ENCODE measurements around the gene RIC8B.
A peak's percentile ranks its signal among the peaks of the same experiment; 100 is the strongest.
"Not testable (repeated sequence)": the region's sequence is repeated elsewhere in the genome, so short reads cannot be mapped to it uniquely, and the experiment has no call there.

The RIC8B gene, protein sequence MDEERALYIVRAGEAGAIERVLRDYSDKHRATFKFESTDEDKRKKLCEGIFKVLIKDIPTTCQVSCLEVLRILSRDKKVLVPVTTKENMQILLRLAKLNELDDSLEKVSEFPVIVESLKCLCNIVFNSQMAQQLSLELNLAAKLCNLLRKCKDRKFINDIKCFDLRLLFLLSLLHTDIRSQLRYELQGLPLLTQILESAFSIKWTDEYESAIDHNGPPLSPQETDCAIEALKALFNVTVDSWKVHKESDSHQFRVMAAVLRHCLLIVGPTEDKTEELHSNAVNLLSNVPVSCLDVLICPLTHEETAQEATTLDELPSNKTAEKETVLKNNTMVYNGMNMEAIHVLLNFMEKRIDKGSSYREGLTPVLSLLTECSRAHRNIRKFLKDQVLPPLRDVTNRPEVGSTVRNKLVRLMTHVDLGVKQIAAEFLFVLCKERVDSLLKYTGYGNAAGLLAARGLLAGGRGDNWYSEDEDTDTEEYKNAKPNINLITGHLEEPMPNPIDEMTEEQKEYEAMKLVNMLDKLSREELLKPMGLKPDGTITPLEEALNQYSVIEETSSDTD

DNA sequence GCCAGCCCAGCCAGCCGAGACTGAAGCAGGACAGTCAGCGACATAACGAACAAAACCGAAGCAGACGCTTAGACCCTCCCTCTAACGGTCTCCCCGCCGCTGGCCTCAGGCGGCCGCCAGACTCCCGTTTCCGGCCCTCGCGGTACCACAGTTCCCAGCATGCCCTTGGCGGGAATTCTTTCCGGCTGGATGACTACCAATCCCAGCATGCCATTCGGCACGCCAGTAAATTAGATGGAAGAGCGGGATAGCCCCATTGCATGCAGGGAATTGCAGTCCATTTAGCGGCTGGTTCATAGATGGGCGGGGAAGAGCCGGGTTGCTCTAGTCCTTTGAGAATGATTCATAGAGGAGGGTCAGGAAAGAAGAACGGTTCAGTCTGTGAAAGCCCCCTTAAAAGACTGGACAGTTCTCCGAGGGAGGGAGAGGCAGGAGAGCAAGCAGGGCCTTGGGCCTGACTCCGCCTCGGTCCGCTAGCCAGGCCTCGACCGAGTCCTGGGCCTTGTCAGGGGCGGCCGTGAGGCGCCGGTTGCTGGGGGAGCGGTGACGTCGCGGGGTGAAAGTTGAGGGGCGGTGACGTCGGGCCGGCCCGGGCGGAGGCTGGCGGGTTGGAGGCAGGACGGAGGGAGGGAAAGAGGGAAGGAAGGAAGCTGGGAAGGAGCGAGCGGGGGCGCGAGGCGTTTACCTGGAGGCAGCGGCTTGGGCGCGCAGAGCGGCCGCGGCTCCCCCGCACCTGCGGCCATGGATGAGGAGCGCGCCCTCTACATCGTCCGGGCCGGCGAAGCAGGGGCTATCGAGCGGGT lies at the start of gene RIC8B:
TSS of gene RIC8B (plus strand) at position 678 of the 803 bp plus-strand sequence. CDS start at position 742, 64 bp downstream.
- DNase-seq (ENCODE audit: low read depth) = peak; percentile 61

DNA sequence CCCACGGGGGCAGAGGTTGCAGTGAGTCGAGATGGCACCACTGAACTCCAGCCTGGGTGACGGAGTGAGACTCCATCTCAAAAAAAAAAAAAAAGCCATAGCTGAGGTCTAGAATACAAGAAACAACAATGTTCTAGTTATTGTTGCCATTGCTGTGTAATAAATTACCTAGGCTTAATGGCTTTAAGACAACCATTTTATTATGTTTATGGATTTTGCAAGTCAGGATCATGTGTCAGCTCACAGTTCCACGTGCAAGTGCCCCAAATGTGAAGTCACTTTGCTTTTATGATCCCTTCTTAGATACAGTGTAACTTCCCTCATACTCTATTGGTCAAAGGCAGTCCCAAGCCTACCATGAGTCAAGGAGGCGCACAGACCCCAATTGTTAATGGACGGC lies 49.5 kb upstream of the RIC8B start:
- no peak for DNase-seq (ENCODE audit: low read depth)

DNA sequence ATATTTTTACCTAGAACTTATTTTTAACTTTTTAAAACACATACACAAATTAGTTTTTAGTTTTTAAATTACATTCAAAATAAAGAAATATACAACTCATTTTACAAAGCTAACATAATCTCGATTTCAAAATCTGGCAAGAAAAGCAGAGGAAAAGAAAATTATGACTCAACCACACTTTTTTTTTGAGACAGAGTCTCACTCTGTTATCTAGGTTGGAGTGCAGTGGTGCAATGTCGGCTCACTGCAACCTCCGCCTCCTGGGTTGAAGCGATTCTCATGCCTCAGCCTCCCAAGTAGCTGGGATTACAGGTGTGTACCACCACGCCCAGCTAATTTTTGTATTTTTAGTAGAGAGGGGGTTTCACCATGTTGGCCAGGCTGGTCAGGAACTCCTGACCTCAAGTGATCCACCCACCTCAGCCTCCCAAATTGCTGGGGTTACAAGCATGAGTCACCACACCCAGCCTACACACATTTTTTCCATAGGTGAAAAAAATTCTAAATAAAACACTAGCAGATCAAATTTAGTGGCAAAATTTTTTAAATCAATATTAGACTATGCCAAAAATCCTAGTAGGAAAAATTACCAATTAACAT lies 47.8 kb upstream of the RIC8B start:
- not testable (repeated sequence) for DNase-seq (ENCODE audit: low read depth)

DNA sequence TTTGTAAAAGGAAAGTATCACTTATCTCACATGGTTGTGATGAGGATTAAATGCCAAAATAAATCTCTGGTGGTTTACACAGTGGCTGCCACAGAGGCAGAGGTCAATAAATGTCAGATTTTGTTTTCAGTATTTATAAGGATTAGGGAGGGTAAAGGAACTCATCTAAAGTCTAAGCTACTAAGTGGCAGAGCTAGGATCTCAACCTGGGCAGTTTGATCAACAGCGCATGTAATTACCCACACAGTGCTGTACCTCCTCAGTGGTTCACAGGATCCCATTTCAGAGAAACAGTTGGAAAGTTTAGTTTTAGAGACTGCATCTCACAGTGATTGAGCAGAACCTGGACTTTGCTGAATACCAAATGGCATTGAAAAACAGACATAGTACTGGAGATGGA lies 44.9 kb upstream of the RIC8B start:
- DNase-seq (ENCODE audit: low read depth) = no peak

DNA sequence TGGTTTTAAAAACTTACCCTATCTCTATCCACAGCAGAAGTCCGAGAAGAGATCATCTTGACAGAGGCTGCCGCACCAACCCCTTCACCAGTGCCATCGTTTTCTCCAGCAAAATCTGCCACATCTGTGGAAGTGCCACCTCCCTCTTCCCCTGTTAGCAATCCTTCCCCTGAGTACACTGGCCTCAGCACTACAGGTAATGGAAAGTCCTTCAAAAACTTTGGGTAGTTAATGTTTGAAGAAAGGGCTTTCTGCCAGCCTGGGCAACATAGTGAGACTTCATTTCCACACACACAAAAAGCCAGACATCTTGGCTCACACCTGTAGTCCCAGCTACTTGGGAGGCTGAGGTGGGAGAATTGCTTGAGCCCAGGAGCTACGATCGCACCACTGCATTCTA lies 41.6 kb upstream of the RIC8B start:
- no peak for DNase-seq (ENCODE audit: low read depth)

DNA sequence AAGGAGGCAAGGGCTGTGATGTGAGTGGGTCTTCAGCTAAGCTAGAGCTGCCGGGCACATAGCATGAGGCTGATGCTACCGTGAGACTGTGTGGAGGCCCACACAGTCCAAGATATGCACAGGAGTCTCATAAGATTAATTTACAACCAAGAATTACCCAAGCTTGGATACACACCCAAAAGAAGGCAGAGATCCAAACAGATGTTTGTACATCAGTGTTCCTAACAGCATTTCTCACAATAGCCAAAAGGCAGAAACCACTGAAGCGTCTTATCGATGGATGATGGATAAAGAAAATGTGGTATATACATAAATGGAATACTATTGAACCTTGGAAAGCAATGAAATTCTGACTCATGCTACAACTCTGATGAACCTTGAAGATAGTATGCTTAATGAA lies 40.8 kb upstream of the RIC8B start:
- no peak for DNase-seq (ENCODE audit: low read depth)

DNA sequence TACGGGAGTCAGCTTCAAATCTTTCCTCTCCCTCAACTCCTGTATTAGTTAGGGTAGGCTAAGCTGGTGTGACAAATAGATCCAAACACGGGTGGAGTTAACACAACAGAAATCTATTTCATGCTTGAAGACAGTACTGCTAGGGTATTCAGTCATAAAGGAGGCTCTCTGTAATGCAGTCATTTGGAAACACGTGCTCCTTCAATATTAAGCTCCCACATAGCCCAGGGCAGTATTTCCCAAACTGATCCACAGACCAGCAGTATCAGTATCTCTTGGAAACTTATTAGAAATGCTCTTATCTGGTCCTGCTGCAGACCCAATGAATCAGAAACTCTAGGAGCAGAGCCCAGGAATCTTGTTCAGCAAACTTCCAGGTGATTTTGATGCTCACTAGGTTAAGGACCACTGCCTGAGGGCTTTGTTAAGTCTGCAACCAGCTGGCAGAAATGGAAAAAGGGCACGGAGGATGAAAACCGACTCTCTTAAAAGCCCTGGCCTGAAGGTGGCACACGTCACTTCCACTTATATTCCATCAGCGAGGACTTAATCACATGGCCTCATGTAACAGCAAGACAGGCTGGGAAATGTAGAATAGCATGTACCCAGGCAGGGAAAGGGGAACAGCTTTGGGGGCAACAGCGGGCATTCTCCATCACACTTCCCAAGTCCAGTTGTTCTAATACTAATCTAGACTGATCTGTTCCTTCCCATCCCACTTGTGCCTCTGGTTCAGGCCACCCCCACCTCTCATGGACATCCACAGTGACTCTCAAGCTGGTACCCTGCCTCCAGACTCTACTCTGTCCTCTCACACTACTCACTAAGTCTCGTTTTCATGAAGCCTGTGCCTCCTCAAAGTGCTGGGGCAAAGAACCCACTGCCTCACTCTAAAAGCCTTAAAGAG lies 38.2 kb upstream of the RIC8B start:
- no peak for DNase-seq (ENCODE audit: low read depth)

DNA sequence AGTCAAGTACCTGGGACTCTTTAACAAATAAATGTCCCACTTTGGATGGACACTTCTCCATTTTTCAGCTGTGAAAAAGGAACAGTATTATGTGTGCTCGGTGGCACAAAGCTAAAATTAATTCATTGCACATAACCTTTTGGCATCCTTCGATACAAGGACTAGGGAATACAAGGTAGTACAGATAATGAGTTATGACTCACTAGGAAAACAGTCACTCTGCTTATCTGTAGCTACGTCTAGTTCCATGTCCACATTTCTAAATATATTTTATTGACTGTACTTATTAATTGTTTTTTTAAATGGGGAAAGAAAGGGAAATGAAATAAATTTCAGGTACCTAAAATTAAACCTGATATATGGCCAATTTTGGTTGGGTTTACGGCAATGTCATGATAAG lies 35.2 kb upstream of the RIC8B start:
- no peak for DNase-seq (ENCODE audit: low read depth)

DNA sequence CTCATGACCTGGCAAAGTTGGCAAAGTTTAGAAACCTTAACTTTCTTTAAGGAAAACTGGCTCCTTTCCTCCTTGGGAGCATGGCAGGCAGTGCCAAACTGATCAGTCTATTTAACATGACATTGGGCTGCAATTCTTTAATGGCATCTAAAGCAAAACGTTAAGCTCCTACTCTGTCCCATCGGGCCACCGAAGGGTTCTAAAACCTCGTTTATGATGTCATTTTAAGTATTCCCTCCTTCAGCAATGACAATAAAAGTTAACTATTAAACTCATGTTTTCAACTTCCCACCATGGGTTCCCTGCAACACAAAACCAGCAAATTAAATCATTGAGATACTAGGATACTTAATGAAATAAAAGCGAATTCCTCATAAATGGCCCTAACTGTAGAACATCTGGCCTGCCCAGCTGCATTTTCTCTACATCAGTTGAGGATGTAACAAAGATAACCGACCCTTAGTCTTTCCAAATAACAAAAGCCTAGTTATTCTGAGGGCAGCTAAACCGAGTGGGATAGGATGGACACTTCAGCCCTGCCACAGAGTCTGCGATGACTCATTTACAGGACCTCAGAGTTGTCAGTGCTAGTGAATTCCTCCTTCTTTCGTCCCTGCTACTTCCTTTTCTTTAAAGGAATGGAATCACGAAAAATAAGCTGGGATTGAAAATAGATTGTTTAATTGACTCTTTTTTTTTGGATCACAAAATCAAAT lies 34.5 kb upstream of the RIC8B start:
- DNase-seq (ENCODE audit: low read depth) = no peak

DNA sequence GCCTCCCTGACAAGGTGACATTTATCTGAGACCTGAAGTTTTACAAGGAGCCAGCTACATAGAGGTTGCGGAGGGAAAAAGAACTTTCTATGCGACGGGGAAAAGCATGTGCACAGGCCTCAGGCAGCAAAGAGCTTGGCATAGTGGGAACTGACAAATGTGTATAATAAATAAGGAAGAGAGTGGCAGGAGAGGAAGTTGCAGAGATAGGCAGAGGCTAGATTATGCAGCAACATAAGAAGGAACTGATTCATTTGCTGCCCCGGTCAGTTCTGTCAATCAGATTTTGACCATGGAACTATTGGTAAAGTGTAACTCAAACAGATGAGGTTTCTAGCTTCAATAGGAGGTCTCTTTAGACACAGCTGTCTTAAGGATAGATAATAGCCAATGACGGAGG lies 33.7 kb upstream of the RIC8B start:
- DNase-seq (ENCODE audit: low read depth) = no peak

DNA sequence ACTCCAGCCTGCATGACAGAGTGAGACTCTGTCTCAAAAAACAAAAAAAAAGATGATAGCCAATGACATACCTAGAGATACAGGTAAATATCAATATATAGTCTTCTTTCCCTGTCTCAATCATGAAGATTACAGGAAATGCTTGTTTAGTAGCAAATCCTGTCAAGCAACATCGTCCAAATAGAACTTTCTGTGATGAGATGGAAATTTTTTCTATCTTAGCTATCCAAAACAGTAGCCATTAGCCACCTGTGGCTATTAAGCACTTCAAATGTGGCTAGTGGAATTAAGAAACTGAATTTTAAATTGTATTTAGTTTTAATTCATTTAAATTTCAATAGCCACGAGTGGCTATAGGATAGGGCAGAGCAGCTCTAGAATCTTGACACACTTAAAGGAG lies 33.2 kb upstream of the RIC8B start:
- DNase-seq (ENCODE audit: low read depth) = no peak

DNA sequence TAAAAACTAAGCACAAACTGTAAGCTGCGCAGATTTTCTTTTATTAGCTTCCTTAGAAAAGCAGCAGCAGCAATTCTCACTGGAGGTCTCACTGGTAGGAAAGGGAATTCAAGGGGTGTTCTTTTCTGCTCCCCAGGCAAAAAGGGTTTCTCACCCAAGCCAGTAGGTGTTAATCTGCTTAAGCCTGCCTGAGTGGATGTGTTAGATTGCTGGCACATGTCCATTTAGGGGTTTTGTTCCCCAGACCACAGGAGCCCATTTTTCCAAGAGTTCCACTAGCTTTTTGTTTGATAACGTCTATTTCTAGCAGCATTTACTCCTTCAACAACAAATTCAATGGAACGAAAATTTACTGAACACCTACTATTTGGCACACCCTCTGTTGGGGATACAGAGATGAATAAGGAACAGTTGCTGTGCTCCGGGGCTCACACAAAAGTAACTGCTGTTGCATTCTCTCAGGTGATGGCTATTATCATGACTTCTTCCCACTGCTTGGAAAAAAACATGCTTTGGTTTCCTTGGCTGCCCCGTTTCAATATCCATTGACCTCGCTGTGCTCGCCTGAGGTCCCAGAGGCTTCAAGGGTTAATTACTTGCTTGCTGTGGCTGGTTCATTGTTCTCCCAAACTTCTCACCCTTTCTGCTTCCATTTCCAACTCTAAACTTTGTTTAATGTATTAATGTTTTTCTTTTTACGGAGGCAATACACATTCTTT lies 31.1 kb upstream of the RIC8B start:
- no peak for DNase-seq (ENCODE audit: low read depth)

DNA sequence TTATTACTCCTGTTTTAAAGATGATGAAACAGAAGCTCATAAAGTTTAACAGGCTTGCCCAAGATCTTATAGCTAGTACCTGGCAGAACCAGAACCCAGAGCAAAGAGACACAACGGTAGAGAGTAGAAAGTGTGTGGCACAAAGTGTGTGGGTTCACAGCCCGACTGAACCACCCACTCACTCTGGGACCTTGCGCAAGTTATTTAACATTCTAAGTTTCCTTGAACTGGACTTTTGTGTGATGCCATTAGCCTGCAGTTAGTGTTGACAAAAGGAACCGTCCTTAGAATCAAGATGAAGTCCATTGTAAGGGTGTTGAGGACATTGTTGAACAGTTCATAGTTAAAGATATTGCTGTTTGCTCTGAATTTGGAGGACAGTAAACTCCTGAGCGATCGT lies 29.9 kb upstream of the RIC8B start:
- no peak for DNase-seq (ENCODE audit: low read depth)

DNA sequence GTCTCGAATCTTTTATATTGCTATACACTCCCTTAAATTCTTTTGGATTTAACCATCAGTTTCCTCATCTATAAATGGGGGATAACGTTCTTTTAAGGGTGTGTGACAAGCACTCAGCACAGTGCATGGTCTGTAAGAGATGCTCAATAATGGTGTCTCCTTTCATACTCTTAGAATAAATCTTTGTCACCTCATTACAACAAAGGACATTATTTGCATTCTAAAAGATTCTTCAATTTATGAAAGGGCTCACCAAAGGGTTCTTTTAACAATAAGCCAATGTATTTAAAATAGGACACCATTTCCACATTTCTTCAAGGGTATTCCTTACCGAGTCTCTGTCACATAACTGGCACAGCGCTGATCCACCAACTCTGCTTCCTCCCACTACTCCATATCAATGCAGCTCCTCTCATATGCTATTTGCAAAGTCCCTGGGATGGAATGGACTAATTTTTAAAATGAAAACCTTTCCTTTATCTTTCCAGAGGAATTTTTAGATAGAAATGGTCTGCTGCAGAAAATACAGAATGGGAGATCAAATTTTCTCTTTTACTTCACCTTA lies 29.2 kb upstream of the RIC8B start:
- no peak for DNase-seq (ENCODE audit: low read depth)

DNA sequence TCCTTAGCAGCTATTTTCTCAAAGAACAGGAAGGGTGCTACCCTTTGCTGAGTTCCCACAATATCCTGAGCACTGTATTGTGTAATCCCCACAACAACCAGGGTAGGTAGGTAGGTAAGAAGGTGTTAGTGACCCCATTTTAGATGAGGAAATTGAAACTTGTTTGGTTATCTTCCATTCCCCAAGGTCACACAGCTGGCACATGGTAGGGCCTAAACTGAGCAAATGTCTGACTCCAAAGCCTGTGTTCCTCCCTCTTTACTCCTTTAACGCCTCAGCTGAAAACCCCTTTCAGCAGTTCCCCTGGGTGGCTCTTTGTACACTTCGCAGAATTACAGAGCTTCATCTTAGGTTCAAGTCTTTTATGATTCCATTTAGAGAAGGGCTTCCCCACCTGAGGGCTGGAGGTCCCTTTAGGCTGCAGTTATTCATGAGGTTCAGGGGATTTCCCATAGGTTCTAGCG lies 26.5 kb upstream of the RIC8B start:
- no peak for DNase-seq (ENCODE audit: low read depth)

DNA sequence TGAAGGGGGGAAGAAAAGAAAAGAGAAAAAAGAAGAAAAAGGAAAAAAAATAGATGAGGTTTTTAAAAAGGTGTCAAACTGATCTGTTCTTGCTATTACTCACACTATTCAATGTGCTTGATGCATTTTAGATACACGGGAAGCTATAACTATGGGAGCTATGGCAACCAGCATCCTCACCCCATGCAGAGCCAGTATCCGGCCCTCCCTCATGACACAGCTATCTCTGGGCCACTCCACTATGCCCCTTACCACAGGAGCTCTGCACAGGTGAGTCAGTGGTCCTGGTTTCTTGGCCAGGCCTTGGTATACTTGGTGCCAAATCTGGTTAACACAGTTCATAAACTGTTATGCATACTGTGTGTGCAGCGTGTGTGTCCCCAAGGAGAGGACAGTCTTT lies 24.0 kb upstream of the RIC8B start:
- no peak for DNase-seq (ENCODE audit: low read depth)

DNA sequence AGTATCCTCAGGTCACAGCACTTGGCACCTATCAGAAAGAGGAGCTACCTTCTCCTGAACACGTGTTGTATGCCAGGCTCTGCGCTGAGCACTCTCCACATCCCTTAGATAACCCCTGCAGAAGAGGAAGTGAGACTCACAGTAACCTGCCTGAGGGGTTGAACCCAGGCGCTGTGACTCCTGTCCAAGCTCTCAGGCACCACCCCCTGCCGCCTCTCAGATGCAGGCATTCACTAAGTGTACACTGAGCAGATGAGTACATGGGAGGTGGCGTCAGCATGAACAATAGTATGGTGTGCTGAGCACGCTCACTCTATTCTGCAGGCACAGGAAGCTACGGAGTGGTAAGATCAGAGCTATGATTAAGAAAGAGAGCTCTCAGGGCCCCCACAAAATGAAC lies 21.0 kb upstream of the RIC8B start:
- peak; percentile 16 for DNase-seq (ENCODE audit: low read depth)

DNA sequence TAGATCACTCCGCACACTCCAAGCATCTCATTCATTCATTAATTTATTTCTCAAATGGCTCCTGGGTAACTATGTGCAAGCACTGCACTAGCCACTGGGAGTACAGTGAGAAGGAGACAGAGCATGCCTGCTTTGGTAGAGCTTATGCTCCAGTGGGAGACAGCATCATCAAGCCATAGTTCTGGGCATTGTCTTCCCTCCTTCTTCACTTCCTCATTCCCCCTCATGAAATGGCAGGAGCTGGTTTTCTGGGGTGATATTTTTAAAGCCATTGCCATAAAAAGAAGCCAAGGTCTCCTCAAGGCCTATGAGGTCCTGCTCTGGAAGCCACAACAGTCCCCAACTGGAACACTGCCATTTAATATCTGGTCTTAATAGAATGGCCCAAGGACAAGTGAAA lies 20.2 kb upstream of the RIC8B start:
- no peak for DNase-seq (ENCODE audit: low read depth)

DNA sequence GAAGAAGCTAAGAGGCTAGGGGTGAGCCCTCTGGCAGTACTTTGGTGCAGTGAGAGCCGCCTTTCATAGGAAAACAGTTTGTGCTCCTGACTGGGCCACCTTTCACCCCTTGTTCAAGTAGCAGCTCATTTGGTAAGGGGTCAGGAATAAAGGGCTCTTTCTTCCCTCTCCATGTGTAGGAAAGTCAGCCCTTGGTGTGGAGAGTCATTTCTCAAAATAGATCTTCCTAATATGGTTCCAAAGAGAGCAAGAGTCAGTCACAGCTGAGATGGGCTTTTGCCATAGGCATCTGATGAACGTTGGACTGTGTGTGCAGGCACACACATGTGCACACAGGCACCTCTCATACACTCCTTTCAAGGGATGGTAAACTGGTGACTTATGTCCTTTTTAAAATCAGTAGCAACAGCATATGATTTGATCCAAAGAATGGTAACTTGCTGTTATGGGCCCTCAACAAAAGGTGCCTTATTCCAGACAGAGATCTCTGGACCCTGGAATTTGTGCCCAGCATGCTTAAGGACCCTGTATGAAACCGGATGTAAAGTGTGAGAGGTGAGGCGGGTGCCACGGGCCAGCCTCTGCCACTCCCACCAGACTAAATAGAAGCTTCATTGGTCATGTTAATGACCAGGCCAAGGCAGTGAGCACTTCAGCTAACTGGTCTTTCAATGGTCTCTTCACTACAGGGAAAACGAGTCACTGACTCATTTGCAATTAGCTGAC lies 16.7 kb upstream of the RIC8B start:
- no peak for DNase-seq (ENCODE audit: low read depth)

All from stimulated activated CD8-positive, alpha-beta memory T cell treated with anti-CD3 and anti-CD28 coated beads, Interleukin-15, amount 100 ng/mL, for 24 hours (primary cell).